Hepatocyte (in vitro differentiated cells): ENCODE results near the gene TMEM245.
"Not testable (repeated sequence)": the region's sequence is repeated elsewhere in the genome, so short reads cannot be mapped to it uniquely, and the experiment has no call there.

Experiments
- EZH2 ChIP-seq: fragments of 200-600 bp; sonication (generic); IDR thresholded peaks from 2 replicates; pipeline ENCODE4 v1.6.1; 2016; ENCODE audit warnings: antibody characterized with exemption, mild to moderate bottlenecking, borderline replicate concordance
- EZH2phosphoT487 ChIP-seq: fragments of 200-600 bp; sonication (generic); IDR thresholded peaks from one replicate; pipeline ENCODE4 v1.6.1; 2018; ENCODE audit warnings: antibody characterized with exemption, mild to moderate bottlenecking, low read depth, moderate library complexity; ENCODE audit not compliant: unreplicated experiment, severe bottlenecking
- TF ChIP-seq, protein P1 (sequence below): fragments of 200-600 bp; sonication (generic); IDR thresholded peaks from 2 replicates; pipeline ENCODE4 v1.5.1; 2016; ENCODE audit warnings: antibody characterized with exemption, mild to moderate bottlenecking; ENCODE audit not compliant: poor library complexity

GRCh38 chr9:108971392-108971791 is 148.4 kb downstream of the TMEM245 start:
- TF ChIP-seq, protein P1, sequence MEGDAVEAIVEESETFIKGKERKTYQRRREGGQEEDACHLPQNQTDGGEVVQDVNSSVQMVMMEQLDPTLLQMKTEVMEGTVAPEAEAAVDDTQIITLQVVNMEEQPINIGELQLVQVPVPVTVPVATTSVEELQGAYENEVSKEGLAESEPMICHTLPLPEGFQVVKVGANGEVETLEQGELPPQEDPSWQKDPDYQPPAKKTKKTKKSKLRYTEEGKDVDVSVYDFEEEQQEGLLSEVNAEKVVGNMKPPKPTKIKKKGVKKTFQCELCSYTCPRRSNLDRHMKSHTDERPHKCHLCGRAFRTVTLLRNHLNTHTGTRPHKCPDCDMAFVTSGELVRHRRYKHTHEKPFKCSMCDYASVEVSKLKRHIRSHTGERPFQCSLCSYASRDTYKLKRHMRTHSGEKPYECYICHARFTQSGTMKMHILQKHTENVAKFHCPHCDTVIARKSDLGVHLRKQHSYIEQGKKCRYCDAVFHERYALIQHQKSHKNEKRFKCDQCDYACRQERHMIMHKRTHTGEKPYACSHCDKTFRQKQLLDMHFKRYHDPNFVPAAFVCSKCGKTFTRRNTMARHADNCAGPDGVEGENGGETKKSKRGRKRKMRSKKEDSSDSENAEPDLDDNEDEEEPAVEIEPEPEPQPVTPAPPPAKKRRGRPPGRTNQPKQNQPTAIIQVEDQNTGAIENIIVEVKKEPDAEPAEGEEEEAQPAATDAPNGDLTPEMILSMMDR = not testable (repeated sequence)
- TF ChIP-seq EZH2phosphoT487, EZH2: not testable (repeated sequence)
